ENCODE results near the gene CACNB1. TPM values are rescaled to one million over a fixed set of nuclear protein-coding genes. Genes with fewer than 3 reads are reported as not detected.
A peak's percentile ranks its signal among the peaks of the same experiment; 100 is the strongest.

Gene CACNB1
- total RNA-seq: 10 to 100 TPM; 12.7 to 14.4 TPM

GRCh38 chr17:39197380-39198185, at the start of gene CACNB1:
Gene CACNB1, minus strand, starts transcription at chr17:39197669. Its CDS starts 174 bp downstream, at chr17:39197495.
- Mint-ChIP-seq H3K36me3 (peaks cover 27% of the 10 kb centered on the region), H3K9me3 (no peaks in the 10 kb centered on the region), H3K27ac (peak within 1 kb of the TSS; percentile 99), H3K27me3 (peaks cover 3% of the 10 kb centered on the region), H3K4me3 (peak within 1 kb of the TSS; percentile 99), H3K4me1 (peaks cover 49% of the 10 kb centered on the region)
- peak; percentile 81 for DNase-seq

GRCh38 chr17:39246274-39246673, 48.8 kb upstream of the CACNB1 start:
- DNase-seq: no peak
- no peaks in the 10 kb centered on the region for H3K9me3 Mint-ChIP-seq
- no peaks in the 10 kb centered on the region for H3K27me3 Mint-ChIP-seq
- no peak overlapping the region for H3K4me3 Mint-ChIP-seq
- peaks cover 15% of the 10 kb centered on the region for H3K4me1 Mint-ChIP-seq
- no peaks in the 10 kb centered on the region for H3K36me3 Mint-ChIP-seq
- no peak overlapping the region for H3K27ac Mint-ChIP-seq

- DNase-seq: peak; percentile 79
- no peaks in the 10 kb centered on the region for H3K36me3 Mint-ChIP-seq
- H3K27me3 Mint-ChIP-seq: no peaks in the 10 kb centered on the region
Measured at GRCh38 chr17:39244600-39245570, 47.4 kb upstream of the CACNB1 start.

GRCh38 chr17:39244016-39244599, 46.6 kb upstream of the CACNB1 start:
- Mint-ChIP-seq H3K4me1 (peaks cover 24% of the 10 kb centered on the region), H3K4me3 (no peak overlapping the region), H3K9me3 (no peaks in the 10 kb centered on the region), H3K27me3 (no peaks in the 10 kb centered on the region), H3K36me3 (no peaks in the 10 kb centered on the region), H3K27ac (no peak overlapping the region)
- no peak for DNase-seq

More at GRCh38 chr17:39244600-39245570, 47.4 kb upstream of the CACNB1 start:
- Mint-ChIP-seq H3K4me1 (peaks cover 17% of the 10 kb centered on the region), H3K9me3 (no peaks in the 10 kb centered on the region), H3K27ac (no peak overlapping the region), H3K4me3 (no peak overlapping the region)

GRCh38 chr17:39243155-39243554, 45.7 kb upstream of the CACNB1 start:
- no peaks in the 10 kb centered on the region for H3K9me3 Mint-ChIP-seq
- no peaks in the 10 kb centered on the region for H3K36me3 Mint-ChIP-seq
- no peak overlapping the region for H3K4me3 Mint-ChIP-seq
- no peak overlapping the region for H3K27ac Mint-ChIP-seq
- DNase-seq: no peak
- no peaks in the 10 kb centered on the region for H3K27me3 Mint-ChIP-seq
- peaks cover 32% of the 10 kb centered on the region for H3K4me1 Mint-ChIP-seq

- no peaks in the 10 kb centered on the region for H3K36me3 Mint-ChIP-seq
- no peak overlapping the region for H3K4me3 Mint-ChIP-seq
- no peaks in the 10 kb centered on the region for H3K27me3 Mint-ChIP-seq
- no peak for DNase-seq
- no peaks in the 10 kb centered on the region for H3K9me3 Mint-ChIP-seq
- peaks cover 35% of the 10 kb centered on the region for H3K4me1 Mint-ChIP-seq
- H3K27ac Mint-ChIP-seq: no peak overlapping the region
Measured at GRCh38 chr17:39240631-39241030, 43.2 kb upstream of the CACNB1 start.

- no peaks in the 10 kb centered on the region for H3K9me3 Mint-ChIP-seq
- peak; percentile 72 for DNase-seq
- H3K4me3 Mint-ChIP-seq: no peak overlapping the region
- H3K36me3 Mint-ChIP-seq: no peaks in the 10 kb centered on the region
- H3K27me3 Mint-ChIP-seq: no peaks in the 10 kb centered on the region
- H3K27ac Mint-ChIP-seq: peak overlapping the region; percentile 61
- H3K4me1 Mint-ChIP-seq: peaks cover 33% of the 10 kb centered on the region
Measured at GRCh38 chr17:39239640-39240314, 42.3 kb upstream of the CACNB1 start.

- peaks cover 22% of the 10 kb centered on the region for H3K4me1 Mint-ChIP-seq
Measured at GRCh38 chr17:39238311-39238972, 41.0 kb upstream of the CACNB1 start.

GRCh38 chr17:39237586-39237985, 40.1 kb upstream of the CACNB1 start:
- Mint-ChIP-seq H3K27ac (no peak overlapping the region), H3K4me3 (no peak overlapping the region), H3K4me1 (peaks cover 22% of the 10 kb centered on the region), H3K9me3 (no peaks in the 10 kb centered on the region), H3K36me3 (no peaks in the 10 kb centered on the region), H3K27me3 (no peaks in the 10 kb centered on the region)
- no peak for DNase-seq

More at GRCh38 chr17:39238311-39238972, 41.0 kb upstream of the CACNB1 start:
- no peaks in the 10 kb centered on the region for H3K36me3 Mint-ChIP-seq
- no peaks in the 10 kb centered on the region for H3K9me3 Mint-ChIP-seq
- peak overlapping the region; percentile 76 for H3K27ac Mint-ChIP-seq
- peak; percentile 66 for DNase-seq
- H3K27me3 Mint-ChIP-seq: no peaks in the 10 kb centered on the region
- H3K4me3 Mint-ChIP-seq: no peak overlapping the region

GRCh38 chr17:39236981-39237441, 39.5 kb upstream of the CACNB1 start:
- peaks cover 26% of the 10 kb centered on the region for H3K4me1 Mint-ChIP-seq
- no peak overlapping the region for H3K4me3 Mint-ChIP-seq
- H3K27me3 Mint-ChIP-seq: peaks cover 5% of the 10 kb centered on the region
- DNase-seq: no peak
- H3K36me3 Mint-ChIP-seq: no peaks in the 10 kb centered on the region
- H3K9me3 Mint-ChIP-seq: no peaks in the 10 kb centered on the region
- no peak overlapping the region for H3K27ac Mint-ChIP-seq

- Mint-ChIP-seq H3K36me3 (no peaks in the 10 kb centered on the region), H3K9me3 (no peaks in the 10 kb centered on the region), H3K27ac (no peak overlapping the region), H3K4me1 (peaks cover 30% of the 10 kb centered on the region), H3K27me3 (peaks cover 10% of the 10 kb centered on the region), H3K4me3 (no peak overlapping the region)
- DNase-seq: no peak
Measured at GRCh38 chr17:39236450-39236927, 39.0 kb upstream of the CACNB1 start.

GRCh38 chr17:39235555-39236449, 38.3 kb upstream of the CACNB1 start:
- H3K4me3 Mint-ChIP-seq: no peak overlapping the region
- H3K4me1 Mint-ChIP-seq: peaks cover 34% of the 10 kb centered on the region
- DNase-seq: peak; percentile 53
- no peaks in the 10 kb centered on the region for H3K9me3 Mint-ChIP-seq
- no peaks in the 10 kb centered on the region for H3K36me3 Mint-ChIP-seq
- H3K27ac Mint-ChIP-seq: no peak overlapping the region
- peaks cover 11% of the 10 kb centered on the region for H3K27me3 Mint-ChIP-seq

Measured in activated naive CD8-positive, alpha-beta T cell treated with anti-CD3 and anti-CD28 coated beads for 36 hours (primary cell).